OCI-LY1 (cell line): ENCODE results near the gene ELOF1.
"Not testable (repeated sequence)": the region's sequence is repeated elsewhere in the genome, so short reads cannot be mapped to it uniquely, and the experiment has no call there.

Experiments
- EZH2 ChIP-seq: fragments of 200-600 bp; sonication (generic), shearing (Covaris generic); IDR thresholded peaks from 2 replicates; pipeline ENCODE4 v1.8.0; 2017; ENCODE audit warnings: borderline replicate concordance, mixed run types, mild to moderate bottlenecking, antibody characterized with exemption, low read length, moderate library complexity, mixed read lengths
- TF ChIP-seq, protein P1 (sequence below): fragments of 200-600 bp; sonication (generic), shearing (Covaris generic); IDR thresholded peaks from 2 replicates; pipeline ENCODE4 v1.5.1; 2017; ENCODE audit warnings: mild to moderate bottlenecking, antibody characterized with exemption, low read length, moderate library complexity, mixed read lengths

DNA sequence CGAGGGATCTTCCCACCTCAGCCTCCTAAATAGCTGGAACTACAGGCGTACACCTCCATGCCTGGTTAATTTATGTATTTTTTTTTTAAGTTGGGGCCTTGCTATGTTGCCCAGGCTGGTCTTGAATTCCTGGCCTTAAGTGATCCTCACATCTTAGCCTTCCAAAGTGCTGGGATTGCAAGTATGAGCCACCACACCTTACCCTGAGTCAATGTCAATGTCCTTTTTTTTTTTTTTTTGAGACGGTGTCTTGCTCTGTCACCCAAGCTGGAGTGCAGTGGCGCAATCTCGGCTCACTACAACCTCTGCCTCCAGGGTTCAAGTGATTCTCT is 6.6 kb upstream of the ELOF1 start:
- TF ChIP-seq, protein P1, sequence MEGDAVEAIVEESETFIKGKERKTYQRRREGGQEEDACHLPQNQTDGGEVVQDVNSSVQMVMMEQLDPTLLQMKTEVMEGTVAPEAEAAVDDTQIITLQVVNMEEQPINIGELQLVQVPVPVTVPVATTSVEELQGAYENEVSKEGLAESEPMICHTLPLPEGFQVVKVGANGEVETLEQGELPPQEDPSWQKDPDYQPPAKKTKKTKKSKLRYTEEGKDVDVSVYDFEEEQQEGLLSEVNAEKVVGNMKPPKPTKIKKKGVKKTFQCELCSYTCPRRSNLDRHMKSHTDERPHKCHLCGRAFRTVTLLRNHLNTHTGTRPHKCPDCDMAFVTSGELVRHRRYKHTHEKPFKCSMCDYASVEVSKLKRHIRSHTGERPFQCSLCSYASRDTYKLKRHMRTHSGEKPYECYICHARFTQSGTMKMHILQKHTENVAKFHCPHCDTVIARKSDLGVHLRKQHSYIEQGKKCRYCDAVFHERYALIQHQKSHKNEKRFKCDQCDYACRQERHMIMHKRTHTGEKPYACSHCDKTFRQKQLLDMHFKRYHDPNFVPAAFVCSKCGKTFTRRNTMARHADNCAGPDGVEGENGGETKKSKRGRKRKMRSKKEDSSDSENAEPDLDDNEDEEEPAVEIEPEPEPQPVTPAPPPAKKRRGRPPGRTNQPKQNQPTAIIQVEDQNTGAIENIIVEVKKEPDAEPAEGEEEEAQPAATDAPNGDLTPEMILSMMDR = not testable (repeated sequence)
- TF ChIP-seq EZH2 = not testable (repeated sequence)
